HG03460 (cell line): ENCODE results near the gene SLC9A9.
"Not testable (repeated sequence)": the region's sequence is repeated elsewhere in the genome, so short reads cannot be mapped to it uniquely, and the experiment has no call there.

Experiments used
- ATAC-seq: cut with Tn5 transposase; IDR thresholded peaks from one replicate; pipeline ENCODE4 v1.9.1; 2021; ENCODE audit not compliant: unreplicated experiment

The SLC9A9 gene

GRCh38 chr3:143847787-143848631, at the start of gene SLC9A9:
Gene SLC9A9 (minus strand): TSS chr3:143848468. CDS start chr3:143848322, 146 bp downstream.
- ATAC-seq, result peak; percentile 87

GRCh38 chr3:143897576-143898295, 49.5 kb upstream of the SLC9A9 start:
- no peak for ATAC-seq

GRCh38 chr3:143896486-143896885, 48.2 kb upstream of the SLC9A9 start:
- no peak for ATAC-seq

GRCh38 chr3:143895805-143896204, 47.5 kb upstream of the SLC9A9 start:
- no peak for ATAC-seq

GRCh38 chr3:143888846-143889245, 40.6 kb upstream of the SLC9A9 start:
- ATAC-seq, result no peak

- ATAC-seq, result no peak
Observed at GRCh38 chr3:143888166-143888565, 39.9 kb upstream of the SLC9A9 start.

- peak; percentile 95 for ATAC-seq
Observed at GRCh38 chr3:143885780-143886427, 37.6 kb upstream of the SLC9A9 start.

GRCh38 chr3:143884861-143885260, 36.6 kb upstream of the SLC9A9 start:
- no peak for ATAC-seq

- no peak for ATAC-seq
Observed at GRCh38 chr3:143883151-143883550, 34.9 kb upstream of the SLC9A9 start.

GRCh38 chr3:143881095-143881494, 32.8 kb upstream of the SLC9A9 start:
- no peak for ATAC-seq

GRCh38 chr3:143875546-143875945, 27.3 kb upstream of the SLC9A9 start:
- ATAC-seq, result no peak

GRCh38 chr3:143873553-143873952, 25.3 kb upstream of the SLC9A9 start:
- ATAC-seq, result not testable (repeated sequence)

- no peak for ATAC-seq
Observed at GRCh38 chr3:143865302-143865701, 17.0 kb upstream of the SLC9A9 start.

- ATAC-seq, result no peak
Observed at GRCh38 chr3:143859465-143860203, 11.4 kb upstream of the SLC9A9 start.

GRCh38 chr3:143856252-143856970, 8.1 kb upstream of the SLC9A9 start:
- no peak for ATAC-seq

GRCh38 chr3:143855183-143855582, 6.9 kb upstream of the SLC9A9 start:
- ATAC-seq, result no peak

GRCh38 chr3:143851331-143852017, 3.2 kb upstream of the SLC9A9 start:
- ATAC-seq, result no peak

- ATAC-seq, result no peak
Observed at GRCh38 chr3:143850877-143851276, 2.6 kb upstream of the SLC9A9 start.

- peak; percentile 45 for ATAC-seq
Observed at GRCh38 chr3:143849854-143850549, 1.7 kb upstream of the SLC9A9 start.
